GM19438 (cell line): ENCODE results near the gene HOXC11.

Source experiments
- ATAC-seq: cut with Tn5 transposase; IDR thresholded peaks from one replicate; pipeline ENCODE4 v1.9.1; 2021; ENCODE audit warnings: low read depth; ENCODE audit not compliant: unreplicated experiment

Gene HOXC11

DNA sequence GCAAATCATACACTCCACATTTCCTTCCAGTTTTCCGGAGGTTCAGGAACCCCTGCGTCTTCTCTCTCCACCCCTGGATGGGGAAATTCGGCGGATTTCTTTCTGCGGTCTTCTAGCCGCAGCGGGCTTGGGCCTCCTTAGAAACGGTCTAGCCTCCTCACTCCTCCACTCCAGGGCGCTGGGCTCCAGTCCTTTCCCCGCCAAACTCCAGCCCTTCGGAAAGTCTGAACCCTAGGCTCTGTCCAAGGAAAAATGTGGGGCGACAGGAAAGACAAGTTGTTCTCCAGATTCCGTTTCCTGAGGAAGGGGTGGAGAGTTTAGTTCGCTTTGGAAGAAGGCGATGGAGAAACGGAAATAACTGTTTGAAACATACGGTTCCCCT, 10.6 kb downstream of the HOXC11 start:
- no peak for ATAC-seq

DNA sequence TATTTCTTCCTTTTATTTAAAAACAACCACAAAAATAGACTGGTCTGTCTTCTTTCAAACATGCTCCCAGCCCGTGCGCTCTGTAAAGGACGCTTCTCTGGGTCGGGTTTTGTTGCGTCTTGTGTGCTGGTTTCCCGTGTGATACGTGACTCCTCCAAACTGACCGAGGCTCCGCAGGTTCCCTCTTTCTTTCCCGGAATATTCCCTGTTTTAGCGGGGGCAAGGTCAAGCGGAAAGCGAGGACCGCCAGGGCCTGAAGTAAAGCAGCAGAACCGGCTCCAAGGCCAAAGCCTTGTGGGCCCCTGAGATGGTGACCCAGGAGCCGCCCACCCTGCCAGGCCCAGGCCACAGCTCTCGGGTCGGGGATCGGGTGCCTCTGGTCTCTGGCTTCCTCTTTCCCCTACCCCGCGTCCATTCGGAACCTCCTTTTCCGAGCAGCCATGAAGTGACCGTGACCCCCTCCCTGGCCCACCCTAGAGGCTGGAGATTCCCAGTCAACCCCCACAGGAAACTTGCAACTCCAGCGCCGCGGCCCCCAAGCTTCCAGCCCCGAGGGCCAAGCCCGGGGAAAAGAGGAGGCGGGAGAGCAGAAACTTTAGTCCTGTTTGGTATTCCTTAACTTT, 11.1 kb downstream of the HOXC11 start:
- no peak for ATAC-seq

DNA sequence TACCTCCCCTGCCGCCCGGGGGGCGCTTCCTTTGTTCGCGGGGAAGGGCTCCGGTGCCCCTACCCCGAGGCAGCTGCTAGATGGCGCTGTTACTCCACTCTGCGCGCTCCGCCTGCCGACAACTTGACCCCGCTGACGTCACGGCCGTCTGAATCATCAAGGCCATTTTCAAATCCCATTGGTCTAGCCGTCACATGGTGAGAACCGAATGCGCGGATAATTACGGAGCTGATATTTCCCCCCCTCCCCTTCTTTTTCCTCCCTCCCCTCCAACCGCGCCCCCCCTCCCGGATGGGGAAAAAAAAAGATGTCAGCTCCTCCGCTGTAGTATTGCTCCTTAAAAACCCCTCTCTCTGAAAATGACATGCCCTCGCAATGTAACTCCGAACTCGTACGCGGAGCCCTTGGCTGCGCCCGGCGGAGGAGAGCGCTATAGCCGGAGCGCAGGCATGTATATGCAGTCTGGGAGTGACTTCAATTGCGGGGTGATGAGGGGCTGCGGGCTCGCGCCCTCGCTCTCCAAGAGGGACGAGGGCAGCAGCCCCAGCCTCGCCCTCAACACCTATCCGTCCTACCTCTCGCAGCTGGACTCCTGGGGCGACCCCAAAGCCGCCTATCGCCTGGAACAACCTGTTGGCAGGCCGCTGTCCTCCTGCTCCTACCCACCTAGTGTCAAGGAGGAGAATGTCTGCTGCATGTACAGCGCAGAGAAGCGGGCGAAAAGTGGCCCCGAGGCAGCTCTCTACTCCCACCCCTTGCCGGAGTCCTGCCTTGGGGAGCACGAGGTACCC, 12.2 kb downstream of the HOXC11 start, which contains the start of gene HOXC10:
HOXC10 (plus strand) TSS at position 246 of the 791 bp plus-strand sequence; CDS start at position 360, 114 bp downstream.
- no peak for ATAC-seq

DNA sequence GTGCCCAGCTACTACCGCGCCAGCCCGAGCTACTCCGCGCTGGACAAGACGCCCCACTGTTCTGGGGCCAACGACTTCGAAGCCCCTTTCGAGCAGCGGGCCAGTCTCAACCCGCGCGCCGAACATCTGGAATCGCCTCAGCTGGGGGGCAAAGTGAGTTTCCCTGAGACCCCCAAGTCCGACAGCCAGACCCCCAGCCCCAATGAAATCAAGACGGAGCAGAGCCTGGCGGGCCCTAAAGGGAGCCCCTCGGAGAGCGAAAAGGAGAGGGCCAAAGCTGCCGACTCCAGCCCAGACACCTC, 12.7 kb downstream of the HOXC11 start:
- ATAC-seq, result no peak

DNA sequence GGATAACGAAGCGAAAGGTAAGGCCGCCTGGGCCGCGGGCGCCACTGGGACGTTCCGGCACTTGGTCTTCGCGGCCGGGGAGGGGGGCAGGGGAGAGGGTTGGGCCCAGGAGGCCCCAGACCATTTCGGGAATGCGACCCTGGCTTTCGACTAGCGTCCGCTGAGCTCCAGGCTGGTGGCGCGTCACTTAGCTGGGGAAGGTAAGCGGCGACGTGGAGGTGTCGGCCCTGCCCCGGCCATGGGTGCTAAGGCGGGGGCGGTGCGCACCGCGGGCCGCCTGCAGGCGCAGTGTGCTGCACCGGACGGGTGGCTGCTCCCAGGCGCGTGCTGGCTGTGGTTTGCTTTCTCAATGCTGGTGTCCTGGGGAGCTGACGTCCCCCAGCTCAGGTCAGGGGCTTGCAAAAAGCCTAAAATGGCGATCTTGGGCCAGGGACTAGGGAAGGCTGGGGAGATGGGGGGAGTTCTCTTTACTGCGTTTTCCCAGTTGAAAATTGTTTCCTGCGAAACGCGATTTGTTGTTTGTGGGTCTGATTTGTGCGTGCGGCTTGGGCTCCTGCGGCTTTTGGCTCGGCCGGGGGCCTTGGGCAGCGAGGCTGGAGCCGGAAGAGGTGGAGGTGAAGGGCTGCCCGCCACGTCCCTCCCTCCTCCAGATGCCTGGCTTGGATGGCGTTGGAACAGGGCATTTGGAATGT, 13.2 kb downstream of the HOXC11 start:
- no peak for ATAC-seq

DNA sequence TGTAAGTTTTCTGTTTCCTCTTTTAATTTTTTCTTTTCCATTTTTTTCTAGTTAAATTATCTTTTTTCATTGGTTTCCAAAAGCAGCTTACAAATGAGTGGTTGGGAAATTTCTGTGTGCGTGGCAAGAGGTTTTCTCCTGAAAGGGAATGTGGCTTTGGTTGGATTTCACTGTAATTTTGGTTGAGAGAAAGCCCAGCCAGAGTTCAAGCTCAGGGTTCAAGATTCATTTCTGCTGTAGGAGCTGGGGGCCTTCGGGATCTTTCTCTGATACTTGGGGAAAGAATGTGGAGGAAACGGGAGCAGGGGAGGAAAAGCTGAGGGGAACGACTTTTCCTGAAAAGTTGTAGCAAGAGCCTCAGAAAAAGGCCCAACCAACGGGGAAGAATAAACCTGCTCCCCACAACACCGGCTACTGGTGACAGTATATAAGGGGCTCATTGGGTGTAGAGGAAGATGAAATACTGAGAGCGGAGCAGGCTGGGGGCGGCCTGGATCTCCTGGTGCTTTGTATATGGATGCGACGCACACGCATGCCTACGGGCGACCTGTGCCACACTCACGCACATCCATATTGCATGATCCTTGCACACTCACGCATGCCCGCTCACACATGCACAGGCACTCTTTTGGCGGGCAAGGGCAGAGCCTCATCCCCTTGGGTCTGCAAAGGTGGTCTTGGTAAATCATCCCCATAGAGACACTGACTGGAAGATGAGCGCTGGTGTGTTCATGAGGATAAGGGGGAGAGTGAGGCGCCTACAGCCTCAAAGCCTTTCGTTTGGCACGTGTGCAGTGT, 14.0 kb downstream of the HOXC11 start:
- ATAC-seq, result no peak

DNA sequence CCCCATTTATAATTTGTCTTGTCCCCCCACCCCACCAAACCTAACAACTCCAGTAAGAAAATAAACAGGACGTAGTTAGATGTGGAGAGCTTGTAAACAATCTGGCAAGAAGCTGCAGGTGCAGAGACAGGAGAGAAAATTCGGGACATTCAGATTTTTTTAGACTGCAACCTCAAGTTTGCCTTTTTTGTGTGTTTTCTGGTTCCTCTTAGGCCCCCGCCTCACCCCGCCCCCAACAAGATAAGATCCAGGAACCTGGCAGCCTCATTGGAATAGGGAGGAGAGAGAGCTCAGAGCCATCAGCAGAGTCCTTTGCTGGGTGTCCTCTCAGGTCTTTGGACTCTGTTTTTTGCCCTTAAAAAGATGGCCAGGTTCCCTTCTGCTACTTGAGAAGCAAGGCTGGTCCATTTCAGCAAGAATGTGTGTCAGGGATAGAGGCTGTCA, 14.9 kb downstream of the HOXC11 start:
- no peak for ATAC-seq

DNA sequence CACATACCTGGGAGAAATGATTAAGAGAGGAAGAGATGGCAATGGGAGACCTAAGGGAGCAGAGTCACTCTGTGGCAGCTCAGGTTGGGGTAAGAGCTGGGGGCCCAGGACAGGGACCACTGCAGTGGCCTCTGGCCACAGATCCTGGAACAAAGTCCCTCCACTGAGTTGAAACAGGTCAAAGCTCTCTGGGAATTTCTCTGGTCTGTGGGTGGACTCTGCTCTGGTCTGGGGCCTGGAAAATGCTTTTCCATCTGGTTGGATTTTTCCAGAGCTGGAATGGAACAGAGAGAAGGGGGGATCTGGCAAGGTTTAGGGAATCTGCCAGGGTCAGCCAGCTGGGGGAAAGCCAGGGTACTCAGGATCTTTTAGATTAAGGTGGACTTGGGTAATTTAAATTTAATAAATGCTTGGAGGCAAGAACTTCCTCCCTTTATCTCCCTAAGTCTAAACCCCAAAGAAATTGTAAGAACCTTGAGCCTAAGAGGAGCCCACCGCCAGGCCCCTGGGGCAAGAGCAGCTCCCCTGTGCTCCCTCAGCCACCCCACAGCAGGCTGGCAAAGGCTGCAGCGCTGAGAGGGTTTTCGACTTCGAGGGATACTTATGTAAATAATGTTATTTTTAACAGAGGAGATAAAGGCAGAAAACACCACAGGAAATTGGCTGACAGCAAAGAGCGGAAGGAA, 15.8 kb downstream of the HOXC11 start:
- no peak for ATAC-seq

DNA sequence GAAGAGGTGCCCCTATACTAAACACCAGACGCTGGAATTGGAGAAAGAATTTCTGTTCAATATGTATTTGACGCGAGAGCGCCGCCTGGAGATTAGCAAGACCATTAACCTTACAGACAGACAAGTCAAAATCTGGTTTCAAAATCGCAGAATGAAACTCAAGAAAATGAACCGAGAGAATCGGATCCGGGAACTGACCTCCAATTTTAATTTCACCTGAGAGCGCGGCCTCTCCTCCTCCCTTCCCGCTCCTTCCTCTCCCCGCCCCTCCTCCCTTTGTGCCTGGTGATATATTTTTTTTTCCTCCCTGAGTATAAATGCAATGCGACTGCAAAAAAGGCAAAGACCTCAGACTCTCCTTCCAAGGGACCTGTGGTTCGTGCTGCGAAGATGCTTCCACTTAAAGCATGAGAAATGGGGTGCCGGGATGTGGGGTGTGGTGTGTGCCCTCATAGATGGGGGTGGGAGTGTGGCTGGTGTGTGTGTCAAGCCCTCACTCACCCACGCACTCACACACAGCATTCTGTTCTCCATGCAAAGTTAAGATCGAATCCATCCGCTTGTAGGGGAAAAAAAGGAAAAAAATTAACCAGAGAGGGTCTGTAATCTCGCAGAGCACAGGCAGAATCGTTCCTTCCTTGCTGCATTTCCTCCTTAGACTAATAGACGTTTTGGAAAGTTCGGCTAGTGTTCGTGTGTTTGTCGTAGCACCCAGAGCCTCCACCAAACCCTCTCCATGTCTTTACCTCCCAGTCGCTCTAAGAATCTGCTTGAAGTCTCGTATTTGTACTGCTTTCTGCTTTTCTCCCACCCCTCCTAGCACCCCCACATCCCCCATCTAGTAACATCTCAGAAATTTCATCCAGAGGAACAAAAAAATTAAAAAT, 16.5 kb downstream of the HOXC11 start:
- ATAC-seq, result no peak

DNA sequence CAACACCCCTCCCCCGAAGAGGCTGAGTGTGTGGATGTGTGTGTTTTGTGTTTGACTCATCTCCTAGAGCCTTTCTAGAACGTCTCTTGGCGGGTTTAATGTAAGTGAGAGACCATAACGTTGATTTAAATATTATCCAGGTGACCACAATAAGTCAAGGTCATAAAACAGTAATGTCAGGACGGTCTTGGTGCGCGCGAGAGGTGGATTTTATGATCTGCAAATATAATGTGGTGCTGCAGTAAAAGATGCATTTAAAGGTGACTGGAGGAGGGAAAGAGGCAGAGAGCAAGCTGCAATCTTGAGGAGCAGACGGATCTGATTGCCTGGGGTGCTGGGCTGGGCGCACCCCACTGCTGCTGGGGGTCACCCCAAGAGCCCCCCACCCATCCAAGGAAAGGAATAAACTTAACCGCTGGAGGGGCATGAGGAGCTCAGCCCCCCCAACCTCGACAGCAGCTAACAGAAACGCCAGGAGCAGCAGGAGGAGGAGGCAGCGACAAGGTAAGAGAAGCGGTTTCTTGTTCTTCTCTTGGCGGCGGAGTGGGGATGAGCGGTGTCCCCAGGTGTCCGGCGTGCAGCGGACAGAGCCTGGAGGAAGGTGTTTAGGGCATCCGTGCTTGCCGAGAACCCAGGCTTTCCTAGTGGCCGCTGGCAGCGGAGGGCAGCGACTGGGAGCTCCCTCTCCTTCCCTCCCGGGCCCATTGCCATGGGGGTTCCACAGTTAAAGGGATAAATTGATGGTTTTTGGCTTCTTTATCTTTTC, 17.6 kb downstream of the HOXC11 start:
- no peak for ATAC-seq

DNA sequence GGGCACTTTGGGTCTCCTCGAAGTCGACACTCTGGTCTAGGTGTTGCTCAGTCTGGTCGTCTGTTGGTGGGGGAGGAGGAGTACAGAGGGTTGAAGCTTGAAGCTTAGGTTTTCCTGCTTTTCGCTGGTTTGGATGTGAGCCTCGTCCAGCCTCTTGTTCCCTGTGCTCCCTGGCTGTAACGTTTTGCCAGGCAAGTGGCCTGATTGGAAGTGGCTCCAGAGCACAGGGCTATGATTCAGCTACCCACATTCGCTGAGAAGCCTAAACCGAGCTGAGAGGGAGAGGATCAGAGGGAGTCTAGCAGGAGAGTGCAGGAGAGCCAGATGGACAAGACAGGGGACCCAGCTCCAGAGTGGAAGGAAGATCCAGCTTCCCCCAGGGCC, 18.1 kb downstream of the HOXC11 start:
- no peak for ATAC-seq

DNA sequence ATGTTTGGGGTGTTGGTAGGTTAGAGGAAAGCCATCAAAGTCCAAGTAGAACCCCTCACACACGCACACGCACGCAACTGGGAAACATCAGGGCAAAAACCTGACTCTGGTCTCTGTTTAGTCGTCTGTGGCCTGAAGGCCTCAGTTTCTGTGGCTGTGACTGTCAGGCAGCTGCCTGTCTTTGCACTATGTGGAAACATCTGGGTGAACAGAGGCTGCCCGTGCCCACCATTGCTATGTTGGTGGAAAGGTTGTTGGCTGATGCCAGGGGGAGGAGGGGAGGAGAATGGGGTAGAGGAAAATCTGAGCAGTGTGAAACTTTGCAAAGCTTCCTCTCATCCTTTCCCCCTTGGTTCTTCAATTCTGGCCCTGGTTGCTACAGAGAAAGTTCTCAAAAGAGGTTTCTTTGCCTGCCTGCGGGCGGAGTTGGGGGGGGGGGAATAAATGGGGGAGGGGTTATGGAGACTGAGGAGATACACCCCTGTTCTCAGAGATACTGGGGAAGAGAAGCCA, 19.5 kb downstream of the HOXC11 start:
- no peak for ATAC-seq

DNA sequence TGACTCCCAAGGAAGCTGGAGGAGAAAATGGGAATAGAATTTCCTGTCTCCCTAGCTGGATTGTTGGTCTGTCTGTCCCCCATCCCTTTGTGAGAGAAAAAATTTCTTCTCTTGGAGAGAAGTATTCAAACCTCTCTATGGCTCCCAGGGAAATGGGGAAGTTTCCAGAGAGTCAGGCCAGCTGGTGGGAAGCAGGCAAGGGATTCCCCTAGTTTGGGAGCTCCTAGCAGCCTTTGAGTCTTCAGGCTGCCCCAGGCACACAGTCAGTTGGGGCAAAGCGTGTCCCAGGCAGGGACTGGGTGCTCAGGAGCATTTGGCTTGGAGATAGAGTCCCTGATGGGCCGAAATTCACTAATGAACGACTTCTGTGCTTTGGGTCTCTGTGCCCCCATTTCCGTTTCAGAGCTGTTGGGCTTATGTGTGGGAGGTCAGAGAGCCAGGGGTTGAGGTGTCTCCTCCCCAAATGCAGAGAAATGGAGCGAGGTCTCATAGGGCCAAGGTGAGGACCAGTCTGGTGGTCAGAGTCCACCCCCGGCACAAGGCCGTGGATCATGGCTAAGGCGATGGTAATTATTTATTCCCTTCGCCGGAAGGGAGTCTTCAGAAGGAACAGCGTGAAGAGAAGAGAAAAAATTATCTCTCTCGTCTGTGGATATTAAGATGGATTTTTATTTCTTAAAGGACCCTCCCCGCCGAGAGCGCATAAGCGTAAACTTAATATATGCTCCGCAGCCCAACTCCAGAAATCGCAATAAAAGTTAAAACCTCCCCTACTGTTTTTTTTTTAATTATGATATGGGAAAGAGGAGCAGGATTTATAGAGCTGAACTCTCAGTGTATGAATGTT, 20.5 kb downstream of the HOXC11 start:
- ATAC-seq, result no peak

DNA sequence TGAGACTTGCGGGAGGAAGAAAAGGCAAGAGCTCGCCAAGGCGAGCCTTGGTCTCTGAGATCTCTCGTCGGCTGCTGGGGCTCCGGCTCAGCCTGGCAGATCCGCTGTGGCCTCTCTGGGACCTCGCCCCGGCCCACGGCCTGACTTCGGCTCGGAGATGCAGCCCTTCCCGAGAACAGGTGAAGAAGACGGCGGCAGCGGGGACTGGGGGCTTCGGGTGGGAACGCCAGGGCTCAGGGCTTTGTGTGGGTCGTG, 21.0 kb downstream of the HOXC11 start:
- no peak for ATAC-seq

DNA sequence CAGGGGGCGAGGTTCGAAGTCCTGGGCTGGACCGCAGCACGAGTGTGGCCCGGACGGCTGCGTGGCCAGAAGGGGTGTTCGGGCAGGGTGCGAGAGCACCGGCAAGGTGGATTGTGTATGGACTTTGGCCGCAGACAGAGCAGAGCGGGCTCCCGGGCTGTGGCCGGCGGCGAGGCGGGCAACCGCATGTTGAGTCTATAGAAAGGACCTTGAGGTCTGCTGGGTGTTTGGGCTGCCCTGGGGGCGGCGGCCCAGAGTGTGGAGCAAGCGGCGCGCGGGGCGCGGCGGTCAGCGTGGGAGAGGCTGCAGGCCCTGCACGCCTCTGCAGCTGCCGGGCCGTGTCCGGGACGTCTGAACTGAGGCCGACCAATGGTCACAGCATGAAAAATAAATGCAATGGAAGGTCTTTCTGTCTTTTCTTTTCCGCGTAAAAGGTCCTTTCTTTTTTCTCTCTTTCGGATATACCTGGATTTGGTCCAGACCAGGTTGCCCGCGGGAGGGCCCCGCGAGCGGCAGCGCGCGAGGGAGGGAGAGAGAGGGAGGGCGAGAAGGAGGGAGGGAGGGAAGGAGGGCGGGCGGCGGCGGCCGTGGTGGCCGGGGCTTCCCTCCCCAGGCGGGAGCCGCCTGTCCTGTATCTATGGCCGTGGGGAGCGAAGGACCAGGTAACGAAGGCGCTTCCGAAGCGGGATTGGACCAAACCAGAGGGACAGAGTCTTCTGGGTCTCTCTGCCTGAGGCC, 21.5 kb downstream of the HOXC11 start:
- no peak for ATAC-seq

DNA sequence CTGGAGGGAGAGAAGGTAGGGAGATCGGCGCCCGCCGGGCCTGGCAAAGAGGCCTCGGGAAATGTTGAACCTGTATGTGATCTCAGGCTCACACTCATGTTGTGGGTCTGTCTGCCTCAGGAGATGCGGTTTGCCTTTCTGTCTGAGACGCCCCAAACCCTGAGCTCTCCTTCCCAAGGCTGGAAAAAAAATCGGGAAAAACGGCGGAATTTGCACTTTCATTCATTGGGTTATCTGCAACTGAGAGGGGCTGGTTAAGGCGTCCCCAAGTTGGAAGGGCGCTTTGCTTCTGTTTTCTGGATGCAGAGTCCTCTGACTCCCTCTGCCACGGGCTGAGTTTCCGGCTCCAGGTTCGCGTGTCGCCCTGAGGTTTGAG, 22.1 kb downstream of the HOXC11 start:
- no peak for ATAC-seq
